Stimulated activated CD4-positive, alpha-beta T cell treated with anti-CD3 and anti-CD28 coated beads, TNF-alpha, amount 100 ng/mL, for 4 hours (primary cell): ENCODE results near the gene AGAP1.
"Not testable (repeated sequence)": the region's sequence is repeated elsewhere in the genome, so short reads cannot be mapped to it uniquely, and the experiment has no call there.

ENCODE experiments used
- DNase-seq, 3 experiments: peaks; one replicate each; pipeline ENCODE4 v3.0.0-alpha.2; 2020; ENCODE audit warnings: low read depth in 3 of 3

AGAP1 gene

GRCh38 chr2:235737840-235738239 is 244.0 kb downstream of the AGAP1 start:
- DNase-seq = no peak

GRCh38 chr2:235739704-235740415 is 246.0 kb downstream of the AGAP1 start:
- DNase-seq = no peak

GRCh38 chr2:235740821-235741220 is 247.0 kb downstream of the AGAP1 start:
- no peak for DNase-seq

- DNase-seq = no peak
Measured at GRCh38 chr2:235744161-235744560, 250.3 kb downstream of the AGAP1 start.

DNA sequence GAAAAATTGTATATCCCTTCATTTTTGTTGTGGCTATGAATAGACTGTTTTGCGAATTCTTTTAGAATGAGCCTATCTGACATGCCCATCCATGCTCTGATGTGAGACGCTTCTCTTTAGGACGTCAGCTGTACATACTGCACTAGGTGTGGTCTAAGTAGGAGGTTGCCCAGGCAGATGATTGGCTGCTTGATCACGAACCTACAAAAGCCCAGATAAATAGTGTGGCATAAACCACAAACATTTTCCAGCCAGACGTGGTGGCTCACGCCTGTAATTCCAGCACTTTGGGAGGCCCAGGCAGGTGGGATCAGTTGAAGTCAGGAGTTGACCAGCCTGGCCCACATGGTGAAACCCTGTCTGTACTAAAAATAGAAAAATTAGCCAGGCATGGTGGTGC is 251.8 kb downstream of the AGAP1 start:
- DNase-seq = no peak

- peak in 2 of 3 experiments; percentile 5 to 7 for DNase-seq
Measured at GRCh38 chr2:235746257-235746934, 252.6 kb downstream of the AGAP1 start.

GRCh38 chr2:235747001-235747785 is 253.3 kb downstream of the AGAP1 start:
- DNase-seq = no peak

DNA sequence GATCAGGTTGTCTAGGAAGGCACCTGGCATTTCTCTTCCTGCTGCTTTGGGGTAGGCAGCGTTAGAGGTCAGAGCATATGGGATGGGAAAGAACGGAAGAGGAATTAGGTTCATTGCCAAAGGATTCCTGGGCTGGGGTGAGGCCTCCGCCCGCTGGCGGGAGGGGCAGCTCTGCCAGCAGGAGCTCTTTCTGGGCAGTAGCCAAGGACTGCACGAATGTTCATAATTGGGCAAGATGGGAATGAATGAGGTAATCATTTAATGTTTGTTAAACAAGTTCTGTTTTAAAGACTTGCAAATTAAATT is 253.9 kb downstream of the AGAP1 start:
- no peak for DNase-seq

- DNase-seq = no peak
Measured at GRCh38 chr2:235749121-235749770, 255.4 kb downstream of the AGAP1 start.

- DNase-seq = no peak
Measured at GRCh38 chr2:235749771-235750160, 255.9 kb downstream of the AGAP1 start.

GRCh38 chr2:235752846-235753245 is 259.0 kb downstream of the AGAP1 start:
- no peak for DNase-seq

DNA sequence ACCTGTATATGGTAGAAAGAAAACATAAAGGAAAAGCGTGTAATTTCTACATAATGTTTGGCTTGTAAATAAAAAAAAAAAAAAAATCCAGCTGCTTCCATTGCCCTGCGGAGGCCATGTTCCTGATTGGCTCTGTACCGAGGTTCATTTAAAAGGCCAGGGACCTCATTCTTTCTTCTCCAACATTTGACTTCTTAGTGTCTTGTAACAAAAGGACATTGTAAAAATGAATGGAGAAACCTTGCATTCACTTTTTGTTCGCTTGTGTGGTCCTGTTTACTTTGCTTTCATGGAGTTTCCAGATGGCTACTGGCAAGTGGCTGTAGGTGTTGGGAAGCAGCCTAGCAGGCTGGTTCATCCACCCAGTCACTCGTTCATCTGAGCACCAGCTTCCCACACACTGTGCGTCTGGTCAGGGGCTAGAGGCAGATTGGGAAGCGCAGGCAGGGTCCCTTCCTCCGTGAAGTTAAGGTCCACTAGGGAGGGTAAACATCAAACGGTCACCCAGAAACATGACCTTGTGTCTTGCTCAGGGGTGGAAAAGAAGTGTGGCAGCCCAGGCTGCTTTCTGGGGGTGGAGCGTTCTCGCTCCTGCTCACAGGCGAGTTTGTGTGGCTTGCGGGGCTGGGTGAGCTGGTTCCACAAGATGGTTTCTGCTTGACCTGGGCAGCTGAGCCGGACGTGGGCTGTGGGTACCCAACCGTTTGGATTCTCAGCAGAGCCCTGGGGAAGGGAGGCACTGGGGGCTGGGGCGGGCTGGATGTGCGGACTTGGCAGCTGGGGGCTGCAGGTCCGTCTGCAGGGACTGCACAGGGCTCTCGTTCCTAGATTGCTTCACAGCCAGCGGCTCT is 260.7 kb downstream of the AGAP1 start:
- no peak for DNase-seq

DNA sequence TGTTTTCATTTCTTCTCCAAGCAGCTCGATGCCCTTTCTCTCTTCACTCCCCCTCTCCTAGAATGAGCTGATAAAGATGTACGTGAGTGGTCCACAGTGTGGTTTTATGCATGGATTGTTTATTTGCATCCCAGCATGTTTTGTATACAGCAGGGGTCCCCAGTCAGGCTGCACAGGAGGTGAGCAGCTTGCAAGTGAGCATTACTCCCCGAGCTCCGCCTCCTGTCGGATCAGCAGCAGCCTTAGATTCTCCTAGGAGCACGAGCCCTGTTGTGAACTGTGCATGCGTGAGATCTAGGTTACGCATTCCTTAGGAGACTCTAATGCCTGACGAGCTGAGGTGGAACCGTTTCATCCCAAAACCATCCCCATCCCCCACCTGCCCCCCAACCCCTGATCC is 262.6 kb downstream of the AGAP1 start:
- no peak for DNase-seq

DNA sequence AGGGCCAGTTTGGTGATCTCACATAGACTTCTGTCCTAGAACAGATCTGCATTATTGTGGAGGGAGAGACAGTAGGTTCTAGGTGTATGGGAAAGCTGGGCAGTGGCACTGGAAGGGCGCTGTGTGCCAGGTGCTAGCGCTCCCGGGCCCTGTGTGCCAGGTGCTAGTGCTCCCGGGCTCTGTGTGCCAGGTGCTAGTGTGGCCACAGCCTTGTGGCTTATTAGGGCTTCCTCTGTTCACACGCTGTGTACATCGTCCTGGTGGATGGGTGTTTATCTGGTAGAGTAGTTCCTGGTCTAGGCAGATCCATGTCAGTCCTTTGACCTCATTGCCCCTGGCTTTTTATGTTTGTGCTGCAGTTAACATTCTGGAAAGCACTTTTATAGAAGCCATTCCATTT is 263.4 kb downstream of the AGAP1 start:
- DNase-seq = no peak

- DNase-seq = no peak
Measured at GRCh38 chr2:235757640-235758039, 263.8 kb downstream of the AGAP1 start.

GRCh38 chr2:235762832-235763598 is 269.2 kb downstream of the AGAP1 start:
- DNase-seq = no peak

GRCh38 chr2:235763816-235764215 is 270.0 kb downstream of the AGAP1 start:
- no peak for DNase-seq

- DNase-seq = not testable (repeated sequence)
Measured at GRCh38 chr2:235764478-235764877, 270.6 kb downstream of the AGAP1 start.

- no peak for DNase-seq
Measured at GRCh38 chr2:235765181-235765820, 271.5 kb downstream of the AGAP1 start.

DNA sequence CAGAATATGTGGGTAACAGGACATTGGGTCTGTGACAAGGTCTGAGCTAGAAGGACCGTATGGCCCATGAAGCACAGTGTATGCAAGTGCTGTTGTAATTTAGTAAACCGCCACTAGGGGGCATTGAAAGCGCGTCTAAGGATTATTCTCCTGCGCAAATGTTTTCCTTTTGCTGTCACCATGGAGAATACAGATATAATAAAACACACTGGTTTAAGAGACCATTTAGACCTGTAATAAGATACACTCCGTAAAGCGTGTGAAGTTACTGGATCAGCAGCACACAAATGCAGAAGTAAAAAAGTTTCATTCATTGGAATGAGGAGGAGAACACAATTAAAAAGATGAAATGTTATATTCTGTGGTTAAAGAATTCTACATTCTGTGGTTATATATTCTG is 272.4 kb downstream of the AGAP1 start:
- DNase-seq = peak in 2 of 3 experiments; percentile 7 to 20
